CD4-positive, alpha-beta T cell treated with Interleukin-2 at 100 ng/mL for 4 hours (primary cell): ENCODE measurements around the gene HIVEP3.

Experiments used
- DNase-seq: peaks from one replicate; pipeline ENCODE4 v3.0.0-alpha.2; 2020; ENCODE audit warnings: low spot score

Gene HIVEP3

DNA sequence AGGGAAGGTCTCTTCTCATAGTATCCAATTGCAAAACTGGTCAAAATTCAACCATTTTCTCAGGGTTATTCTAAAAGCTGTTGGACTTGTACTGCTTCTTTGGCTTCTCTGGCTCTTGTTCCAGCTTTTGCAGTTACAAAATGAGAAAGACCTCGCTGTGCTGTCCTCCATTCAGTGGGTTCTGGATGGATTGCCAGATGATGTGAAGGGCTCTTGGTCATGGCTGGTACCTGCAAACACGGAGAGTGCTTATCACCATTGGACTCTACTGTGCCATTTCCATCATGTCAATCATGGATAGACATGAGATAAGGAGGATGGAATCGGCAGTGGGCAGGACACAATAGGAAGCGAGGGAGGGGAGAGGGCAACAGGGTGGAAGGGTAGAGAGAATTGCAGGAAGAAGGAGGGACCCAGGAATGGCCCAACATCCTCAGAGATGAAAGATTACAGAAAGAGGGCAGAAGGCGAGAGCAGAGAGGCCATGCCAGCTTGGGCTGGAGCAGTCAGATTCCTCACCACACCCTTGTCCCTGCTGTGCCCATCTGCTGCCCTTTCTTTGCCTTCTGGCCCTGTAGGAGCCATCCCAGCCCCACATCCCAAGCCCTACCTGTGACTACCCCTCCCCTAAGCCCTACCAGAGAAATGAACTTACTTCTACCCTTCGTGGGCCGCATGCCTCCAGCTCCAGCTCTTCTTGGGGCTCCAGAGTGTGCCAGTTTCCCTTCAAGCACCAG lies 70.3 kb downstream of the HIVEP3 start:
- no peak for DNase-seq

DNA sequence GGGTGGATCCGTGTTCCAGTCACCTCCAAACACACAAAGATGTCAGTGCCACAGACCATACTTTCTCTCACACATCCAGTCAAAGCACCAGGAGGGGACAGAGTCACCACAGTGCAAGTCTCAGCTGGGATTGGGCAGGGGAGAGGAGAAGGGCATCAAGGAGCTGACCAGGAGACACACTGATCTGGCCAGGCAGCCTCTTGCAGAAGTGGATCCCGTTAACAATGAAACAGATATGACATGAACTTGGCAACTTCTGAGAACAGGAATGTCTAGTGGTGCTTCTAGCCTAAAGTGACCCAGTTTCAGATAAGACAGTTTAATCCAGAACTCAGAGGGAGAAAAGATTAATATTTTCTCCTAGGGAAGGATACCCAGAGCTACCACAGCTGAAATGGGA lies 71.0 kb downstream of the HIVEP3 start:
- no peak for DNase-seq

DNA sequence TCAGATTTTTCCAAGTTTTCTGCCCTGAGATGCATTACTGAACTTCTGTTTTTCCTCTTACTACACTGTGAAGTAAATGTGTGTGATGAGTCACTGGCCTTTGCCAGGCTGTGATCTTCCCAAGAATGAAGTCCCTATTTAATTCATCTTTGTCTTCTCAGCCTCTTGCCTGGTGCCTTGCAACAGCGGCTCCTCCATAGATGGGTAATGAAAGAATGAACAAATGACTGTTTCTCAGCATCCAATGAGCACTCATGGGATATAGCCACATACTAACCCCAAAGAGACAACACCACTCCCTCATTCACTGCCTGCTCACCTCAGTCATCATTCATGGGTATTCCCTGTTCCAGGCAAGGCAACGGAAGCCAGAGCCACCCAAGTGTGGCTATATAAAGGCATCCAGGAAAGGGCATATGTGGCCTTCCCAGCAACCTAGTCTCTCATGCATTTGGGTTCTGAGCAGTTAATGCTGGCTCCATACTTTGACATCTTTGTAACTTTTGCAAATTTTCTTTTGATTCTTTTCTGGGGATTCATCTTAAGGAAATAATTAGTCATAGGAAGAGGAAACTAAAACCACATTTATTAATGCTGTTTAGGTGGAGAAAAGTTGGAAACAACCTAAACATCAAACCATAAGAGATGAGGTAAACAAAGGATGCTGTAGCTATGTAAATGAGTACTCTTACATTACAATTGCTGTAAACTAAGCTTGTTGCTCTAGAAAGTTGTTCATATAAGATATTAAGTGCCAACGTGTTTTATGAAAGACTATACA lies 71.9 kb downstream of the HIVEP3 start:
- DNase-seq, result no peak

DNA sequence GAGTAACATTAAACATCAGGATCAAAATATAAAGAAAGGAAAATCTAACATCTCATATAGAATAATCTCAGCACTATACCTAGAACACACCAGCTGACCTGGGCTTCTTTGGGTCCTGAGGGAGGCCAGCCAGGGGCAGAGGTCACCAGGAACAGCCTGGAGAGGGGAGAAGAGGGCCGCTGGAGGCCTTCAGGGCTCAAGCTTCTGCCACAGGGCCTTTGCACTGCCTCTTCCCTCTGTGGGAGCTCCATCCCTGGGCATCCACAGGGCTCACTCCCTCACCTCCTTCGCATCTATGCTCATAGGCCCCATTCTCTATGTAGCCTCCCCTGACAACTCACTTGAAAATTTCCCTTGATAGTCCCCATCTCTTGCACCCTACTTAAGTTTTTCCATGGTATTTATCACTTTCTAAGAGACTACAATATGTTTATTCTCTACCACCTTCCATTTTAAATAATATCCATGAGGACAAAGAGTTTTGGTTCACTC lies 73.9 kb downstream of the HIVEP3 start:
- DNase-seq, result no peak

DNA sequence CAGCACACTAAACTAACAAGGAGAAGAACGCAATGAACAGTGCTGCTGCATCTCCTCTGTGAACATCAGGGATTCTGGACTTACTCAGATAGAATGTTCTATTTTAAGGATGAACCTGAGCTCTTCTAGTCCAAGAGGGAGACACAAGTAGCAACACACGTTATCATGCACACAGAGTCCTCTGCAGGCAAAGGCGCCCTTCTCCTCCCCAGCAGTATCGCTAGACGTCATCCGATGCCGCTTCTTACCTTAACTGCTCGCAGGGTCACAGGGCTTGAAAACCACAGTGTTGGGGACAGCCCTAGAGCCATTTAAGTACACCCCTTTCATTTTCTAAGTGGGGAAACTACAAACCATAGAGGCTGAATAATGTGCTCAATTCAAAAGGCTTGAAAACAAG lies 74.5 kb downstream of the HIVEP3 start:
- DNase-seq, result no peak

DNA sequence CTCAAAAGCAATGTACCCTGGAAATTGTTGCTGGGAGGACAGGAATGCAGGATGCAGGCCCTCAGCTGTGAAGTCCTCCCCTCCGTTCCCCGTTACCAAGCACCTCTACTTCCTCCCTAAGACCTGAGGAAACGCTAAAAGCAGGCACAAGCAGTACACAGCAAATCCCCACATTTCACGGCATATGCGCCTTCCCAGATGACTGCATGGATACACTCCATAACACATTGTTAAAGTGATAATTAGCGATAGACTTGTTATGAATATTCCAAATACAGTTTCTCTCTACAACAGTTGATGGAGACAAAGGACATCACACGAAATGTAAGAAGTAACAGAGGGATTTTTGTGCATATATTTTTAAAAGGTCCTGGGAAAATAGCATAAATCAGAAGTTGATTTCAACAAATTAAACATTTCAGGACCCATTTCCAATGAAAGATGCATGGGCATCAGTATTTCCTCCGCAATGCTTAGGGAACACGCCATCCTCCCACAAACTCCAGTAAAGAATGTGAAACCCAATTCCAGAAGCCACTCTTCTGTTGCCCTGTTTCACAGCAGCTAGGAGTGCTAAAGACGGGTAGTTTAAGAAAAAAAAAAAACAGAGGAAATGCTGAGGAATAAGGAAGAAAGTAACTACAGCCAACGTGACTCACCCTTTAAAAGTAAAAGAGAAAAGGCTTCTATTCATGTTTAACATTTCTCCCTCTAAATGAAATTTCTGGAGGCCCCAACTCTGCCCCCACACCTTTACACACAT lies 75.5 kb downstream of the HIVEP3 start:
- DNase-seq, result no peak

DNA sequence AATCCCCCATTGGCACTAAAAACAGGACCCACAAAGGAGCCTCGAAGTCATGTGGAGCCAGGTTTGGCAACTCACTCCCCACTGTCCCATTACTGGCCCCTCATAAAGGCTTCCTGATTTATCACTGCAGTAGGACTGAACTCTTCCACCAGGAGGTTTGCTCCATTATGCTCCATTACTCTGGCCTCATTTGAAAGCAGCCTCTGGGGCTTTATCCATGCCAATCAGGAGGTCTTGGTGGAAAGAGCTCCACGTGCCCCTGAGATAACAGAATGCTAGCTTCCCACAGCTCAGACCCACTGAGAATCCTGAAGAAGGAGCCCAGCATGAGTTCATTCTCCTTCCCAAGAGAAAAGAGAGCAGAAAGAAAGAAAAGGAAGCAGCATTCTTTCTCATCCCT lies 76.4 kb downstream of the HIVEP3 start:
- DNase-seq, result no peak

DNA sequence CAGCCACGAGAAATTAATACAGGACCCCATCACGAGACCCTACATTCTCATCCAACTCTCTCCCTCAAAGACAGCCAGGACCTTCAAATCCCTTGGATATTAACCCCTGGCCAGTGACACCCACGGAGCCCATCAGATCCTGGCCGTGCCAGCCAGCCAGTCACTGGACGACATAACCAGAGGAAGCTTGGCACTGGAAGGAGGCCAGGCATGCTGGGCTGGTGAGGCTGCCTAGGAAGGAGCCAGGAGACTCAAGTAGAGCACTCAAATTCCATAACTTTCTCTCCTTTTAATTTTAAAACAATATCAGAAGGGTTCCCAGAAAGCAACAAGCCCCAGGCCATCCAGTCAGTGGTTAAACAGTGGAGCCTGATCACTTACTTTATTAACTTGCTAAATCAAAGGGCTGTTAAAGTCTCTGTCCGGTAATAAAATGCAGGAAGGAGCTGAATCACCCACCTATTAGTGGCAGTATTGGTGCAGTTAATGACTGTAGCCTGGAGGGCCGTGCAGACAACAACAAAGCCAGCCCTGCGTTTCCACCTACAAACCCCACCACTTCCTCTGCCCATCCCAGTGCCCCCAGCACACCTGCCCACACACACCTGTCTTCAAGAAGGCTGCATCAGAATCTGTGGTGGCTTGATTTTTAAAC lies 78.0 kb downstream of the HIVEP3 start:
- DNase-seq, result no peak

DNA sequence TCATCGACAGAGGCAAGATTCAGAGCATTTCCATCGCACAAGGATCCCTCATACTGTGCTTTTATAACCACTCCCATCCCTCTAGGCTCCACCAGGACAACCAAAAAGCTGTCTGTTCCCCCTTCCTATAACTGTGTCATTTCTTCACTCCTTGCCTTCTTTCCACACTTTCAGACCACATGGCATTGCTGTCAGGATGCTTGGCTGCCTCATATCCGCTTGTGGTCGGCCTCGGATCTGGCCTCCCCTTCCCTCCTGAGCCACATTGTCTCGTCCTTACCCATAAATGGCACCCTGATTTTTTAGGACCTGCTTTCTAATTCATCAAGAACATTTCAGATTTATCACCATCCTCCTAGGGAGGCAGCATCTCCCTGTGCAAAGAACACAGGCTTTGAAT lies 80.5 kb downstream of the HIVEP3 start:
- DNase-seq, result no peak

DNA sequence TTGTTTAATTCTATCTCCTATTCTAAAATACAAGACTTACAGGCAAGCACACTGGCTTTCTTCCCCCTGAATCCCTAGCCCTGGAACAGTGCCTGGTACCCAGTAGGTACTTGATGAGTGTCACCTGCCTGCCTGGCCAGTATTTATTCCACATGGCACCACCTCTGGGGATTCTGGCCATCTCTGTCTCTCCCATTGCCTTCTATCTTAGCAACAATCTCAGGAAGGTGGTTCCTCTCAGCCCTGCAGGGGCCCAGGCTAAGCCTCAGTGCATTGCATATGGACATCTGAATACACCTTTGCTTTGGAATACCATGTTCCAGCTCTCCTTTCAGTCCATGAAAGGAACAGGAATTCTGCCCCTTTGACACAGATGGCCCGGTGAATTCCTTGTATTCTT lies 81.0 kb downstream of the HIVEP3 start:
- no peak for DNase-seq

DNA sequence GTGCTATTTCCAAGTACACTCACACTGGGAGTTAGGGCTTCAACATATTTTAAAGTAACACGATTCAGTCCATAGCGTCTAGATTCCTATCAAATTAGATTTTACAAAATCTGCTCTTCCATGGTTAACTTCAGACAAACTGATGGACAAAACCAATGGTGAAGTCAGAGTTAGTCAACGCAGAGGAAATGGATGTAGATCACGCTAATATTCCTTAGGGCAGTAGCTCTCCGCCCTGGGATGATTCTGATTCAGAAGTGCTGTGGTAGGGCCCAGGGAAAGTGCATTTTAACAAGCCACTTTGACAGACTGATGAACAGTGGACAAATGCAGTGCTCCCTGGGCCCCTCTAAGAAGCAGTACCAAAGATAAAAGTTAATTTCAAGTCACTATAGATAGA lies 83.2 kb downstream of the HIVEP3 start:
- no peak for DNase-seq

DNA sequence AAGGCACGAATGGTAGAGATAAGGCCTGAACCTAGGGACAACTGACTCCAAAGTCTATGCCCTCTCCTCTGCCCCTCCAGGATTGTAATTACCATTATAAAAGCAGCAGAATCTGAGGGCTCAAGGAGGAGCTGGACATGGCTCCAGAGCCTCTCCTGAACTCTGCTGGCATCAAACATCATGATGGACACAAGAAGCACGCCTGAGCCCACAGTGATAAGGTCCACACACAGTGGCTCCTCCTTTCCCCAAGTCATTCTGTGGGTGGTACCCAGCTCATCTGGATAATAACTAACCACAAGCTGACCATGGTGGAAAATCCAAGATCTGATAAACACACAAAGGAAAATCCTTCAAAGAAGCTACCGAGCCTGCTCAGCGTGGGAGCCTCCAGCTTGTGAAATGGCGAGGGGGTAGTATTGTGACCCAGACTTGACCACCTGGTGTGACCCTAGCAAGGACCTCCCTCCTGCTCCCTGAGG lies 85.2 kb downstream of the HIVEP3 start:
- no peak for DNase-seq

DNA sequence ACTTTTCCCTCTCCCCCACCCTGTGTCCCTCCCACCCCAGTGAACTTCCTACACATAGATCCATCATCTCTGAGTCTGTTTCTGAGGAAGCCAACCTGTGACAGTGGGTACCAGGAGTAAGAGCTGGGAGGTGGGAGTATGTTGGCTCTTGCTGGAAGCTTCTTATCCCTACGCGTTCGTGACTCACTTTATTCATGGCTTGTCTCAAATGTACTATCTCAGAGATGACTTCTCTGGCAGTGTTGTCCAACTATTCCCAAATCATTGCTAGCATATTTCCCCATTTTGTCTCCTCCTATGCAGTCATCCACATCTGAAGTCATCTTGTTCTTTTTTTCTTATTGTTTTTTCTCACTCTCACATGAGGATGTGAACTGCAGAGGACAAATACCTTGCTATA lies 88.0 kb downstream of the HIVEP3 start:
- DNase-seq, result no peak

DNA sequence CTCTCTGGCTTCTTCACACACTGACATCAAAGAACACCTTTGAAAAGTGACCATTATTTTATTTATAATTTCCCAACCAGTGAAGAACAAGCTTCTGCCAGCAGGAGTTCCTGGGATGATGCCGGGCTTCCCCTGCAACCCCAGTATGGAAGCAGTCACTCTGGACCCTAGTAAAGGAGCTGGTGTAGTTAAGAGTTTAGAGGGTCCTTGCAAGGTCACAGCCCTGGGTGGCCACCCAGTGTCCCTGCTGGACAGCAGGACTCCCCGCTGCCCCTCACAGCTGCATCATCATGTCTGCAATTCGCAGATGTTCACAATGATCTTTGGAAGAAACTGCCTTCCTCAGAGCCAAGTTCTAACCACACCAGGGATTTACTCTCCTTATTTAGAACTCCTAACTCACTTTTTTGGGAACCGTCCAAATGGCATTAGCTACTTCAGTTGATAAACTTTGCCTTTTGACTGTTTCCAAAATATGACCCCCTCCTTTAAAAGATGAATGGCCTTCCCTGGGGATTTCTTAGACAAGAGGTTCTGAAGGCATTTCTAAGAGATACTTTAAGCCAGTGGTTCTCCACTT lies 90.6 kb downstream of the HIVEP3 start:
- DNase-seq, result no peak

DNA sequence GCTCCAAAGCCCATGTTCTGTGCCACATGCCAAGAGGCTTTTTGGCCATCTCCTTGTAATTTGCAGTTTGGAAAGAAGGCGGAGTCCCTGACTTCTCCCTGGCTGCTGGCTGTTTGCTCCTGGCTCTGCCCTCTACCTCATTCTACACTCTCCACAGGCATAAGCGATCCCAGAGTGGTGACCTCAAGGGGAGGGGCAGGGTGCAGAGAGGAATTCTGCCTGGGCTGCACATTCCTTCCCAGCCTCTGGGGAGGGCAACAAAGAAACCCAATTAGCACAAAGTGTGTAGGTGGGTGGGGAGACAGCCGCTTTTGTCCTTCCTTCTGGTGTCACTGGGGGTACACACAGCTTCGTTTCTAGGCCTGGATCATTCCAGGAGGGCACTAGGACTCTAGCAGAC lies 95.3 kb downstream of the HIVEP3 start:
- DNase-seq, result no peak

DNA sequence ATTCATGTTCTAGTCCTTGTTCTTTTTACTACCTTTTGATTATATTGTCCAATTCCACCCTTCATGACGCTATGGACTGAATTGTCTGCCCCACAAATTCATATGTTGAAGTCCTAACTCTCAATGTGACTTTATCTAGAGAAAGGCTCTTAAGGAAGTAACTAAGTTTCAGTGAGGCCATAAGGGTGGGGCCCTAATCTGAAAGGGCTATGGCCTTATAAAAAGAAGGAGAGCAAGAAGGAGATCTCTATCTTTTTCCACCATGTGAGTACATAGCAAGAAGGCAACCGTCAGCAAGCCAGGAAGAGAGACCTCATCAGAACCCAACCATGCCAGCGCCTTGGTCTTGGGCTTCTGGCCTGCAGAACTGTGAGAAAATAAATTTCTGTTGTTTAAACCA lies 95.9 kb downstream of the HIVEP3 start:
- DNase-seq, result no peak

DNA sequence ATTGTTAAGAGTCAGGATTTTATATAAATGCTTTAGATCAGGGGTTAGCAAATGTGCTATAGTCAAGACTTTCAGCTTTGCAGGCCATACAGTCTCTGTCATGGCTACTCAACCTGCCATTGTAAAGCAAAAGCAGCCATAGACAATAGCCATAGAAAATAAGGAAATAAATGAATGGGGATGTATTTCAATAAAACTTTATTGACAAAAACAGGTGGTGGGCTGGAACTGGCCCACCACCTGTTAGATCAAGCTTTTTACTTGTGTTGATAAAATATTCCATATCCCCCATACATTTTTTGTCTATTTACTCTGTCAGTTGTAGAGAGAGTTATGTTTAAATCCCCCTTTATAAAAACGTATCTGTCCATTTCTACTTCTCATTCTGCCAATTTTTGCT lies 98.9 kb downstream of the HIVEP3 start:
- no peak for DNase-seq

DNA sequence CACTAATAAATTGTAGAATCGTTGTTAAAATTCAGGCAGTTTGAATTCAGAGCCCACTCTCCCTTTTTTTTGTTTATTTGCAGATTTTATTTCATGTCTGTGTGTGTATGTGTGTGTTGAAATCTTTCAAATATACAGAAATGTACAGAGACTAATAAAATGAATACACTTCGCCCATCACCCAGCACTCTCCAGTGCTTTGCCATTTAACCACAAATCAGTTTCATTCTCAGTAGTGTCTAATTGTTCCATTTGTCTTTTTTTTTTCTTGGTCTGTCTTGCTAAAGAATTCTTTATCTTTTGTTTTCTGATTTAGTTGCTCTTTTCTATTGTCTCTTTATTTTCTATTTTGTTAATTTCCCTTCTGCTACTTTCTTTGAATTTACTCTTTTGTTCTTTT lies 99.7 kb downstream of the HIVEP3 start:
- no peak for DNase-seq

DNA sequence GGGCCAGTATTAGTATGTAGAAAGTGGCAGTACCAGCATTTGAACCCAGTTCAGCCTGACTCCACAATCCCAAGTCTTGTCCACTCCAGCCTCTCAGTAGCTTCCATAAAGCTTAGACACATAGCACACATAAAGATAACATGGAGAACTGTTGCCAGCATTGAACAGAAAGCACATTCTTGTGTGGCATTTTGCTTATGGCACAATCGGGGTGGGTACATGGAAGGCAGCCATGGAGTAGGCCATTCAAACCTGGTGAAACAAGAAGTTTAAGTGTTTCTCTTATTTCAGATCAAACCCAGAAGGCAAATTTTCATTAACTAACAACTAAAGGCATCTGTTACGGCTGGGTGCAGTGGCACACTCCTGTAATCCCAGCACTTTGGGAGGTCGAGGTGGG lies 102.7 kb downstream of the HIVEP3 start:
- DNase-seq, result no peak

DNA sequence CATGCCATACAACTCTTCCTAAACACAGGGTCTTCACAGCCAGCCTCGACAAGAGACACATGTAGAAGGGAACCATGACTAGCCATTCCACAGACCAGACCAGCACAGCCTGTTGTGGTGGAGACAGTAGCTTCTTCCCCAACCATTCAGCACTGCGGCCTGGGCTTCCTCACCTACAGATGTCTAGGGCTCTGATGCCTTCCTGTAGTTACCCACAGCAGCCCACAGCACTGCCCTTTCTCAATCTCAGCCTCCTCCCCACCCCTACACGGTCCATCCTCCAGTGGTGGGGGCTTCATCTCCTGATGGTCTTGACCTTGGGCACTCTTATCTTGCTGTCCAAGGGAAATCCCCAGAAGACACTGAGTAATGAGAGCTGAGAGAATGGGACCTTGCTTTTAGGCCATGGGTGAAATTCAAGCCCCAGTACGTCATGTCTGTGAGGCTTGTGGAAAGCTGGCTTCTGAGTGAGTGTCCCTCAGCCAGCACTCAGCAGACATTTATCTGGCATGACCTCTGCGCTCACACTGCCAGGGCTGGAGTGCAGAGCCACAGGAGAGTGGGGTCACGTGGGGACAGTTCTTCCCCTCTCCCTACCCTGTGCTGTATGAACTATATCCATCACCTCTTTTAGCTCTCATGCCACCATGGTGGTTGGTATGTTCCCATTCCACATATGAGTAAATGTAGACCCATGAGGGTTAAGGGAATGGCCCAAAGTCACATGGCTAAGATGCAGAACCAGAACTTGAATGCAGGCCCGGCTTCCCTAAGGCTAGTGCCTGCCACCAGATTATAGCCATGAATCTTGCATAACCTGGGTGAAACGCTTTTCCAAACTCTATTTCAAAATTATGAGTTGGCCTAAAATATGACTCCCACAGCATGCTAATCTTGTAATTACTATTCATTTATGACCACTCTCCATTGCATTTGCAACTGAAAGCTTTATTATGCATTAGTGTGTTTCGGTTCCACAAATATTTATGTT lies 104.7 kb downstream of the HIVEP3 start:
- DNase-seq, result no peak

DNA sequence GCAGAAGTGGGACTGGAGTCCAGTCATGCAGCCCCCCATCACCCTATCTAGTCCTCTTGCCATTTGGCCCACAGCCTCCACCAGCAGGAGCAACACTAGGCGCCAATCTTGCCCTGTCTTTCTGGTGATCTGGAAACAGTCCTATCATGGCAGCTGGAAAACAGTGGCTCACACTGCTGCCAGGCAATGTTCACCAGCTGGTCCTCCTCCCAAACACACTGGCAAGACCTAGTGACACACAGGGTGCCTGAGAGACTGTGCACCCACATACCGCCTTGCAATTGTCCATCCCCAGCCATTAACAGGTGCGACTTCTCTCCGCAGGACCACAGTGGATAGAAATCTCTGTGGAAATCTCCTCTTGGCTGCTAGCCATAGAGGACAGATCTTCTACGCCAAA lies 105.5 kb downstream of the HIVEP3 start:
- DNase-seq, result no peak
